GM18907 (cell line): ENCODE measurements around the gene OR2M2.

ENCODE experiments used
- ATAC-seq: cut with Tn5 transposase; IDR thresholded peaks from one replicate; pipeline ENCODE4 v1.9.1; 2021; ENCODE audit warnings: mild to moderate bottlenecking, moderate library complexity; ENCODE audit not compliant: unreplicated experiment

The OR2M2 gene

GRCh38 chr1:248174521-248174920 is at the start of gene OR2M2:
OR2M2 (plus strand) TSS chr1:248174821; CDS start chr1:248179986, 5,165 bp downstream.
- ATAC-seq, result no peak

GRCh38 chr1:248127653-248128052 is 47.0 kb upstream of the OR2M2 start:
- no peak for ATAC-seq

- ATAC-seq, result no peak
These were observed 37.8 kb upstream of the OR2M2 start for GRCh38 chr1:248136811-248137210.

GRCh38 chr1:248140846-248141245 is 33.8 kb upstream of the OR2M2 start:
- no peak for ATAC-seq

- ATAC-seq, result no peak
These were observed 31.3 kb upstream of the OR2M2 start for GRCh38 chr1:248143311-248143710.

- ATAC-seq, result no peak
These were observed 30.0 kb upstream of the OR2M2 start, which contains the start of gene OR2M5 for GRCh38 chr1:248144513-248145198. OR2M5 (plus strand) TSS chr1:248145148; CDS start chr1:248145148, 0 bp downstream.

GRCh38 chr1:248152056-248152827 is 22.4 kb upstream of the OR2M2 start:
- ATAC-seq, result no peak

GRCh38 chr1:248155927-248156326 is 18.7 kb upstream of the OR2M2 start:
- ATAC-seq, result no peak

GRCh38 chr1:248158758-248159157 is 15.9 kb upstream of the OR2M2 start:
- ATAC-seq, result no peak

GRCh38 chr1:248164031-248164430 is 10.6 kb upstream of the OR2M2 start:
- ATAC-seq, result no peak

GRCh38 chr1:248165186-248165585 is 9.4 kb upstream of the OR2M2 start:
- ATAC-seq, result no peak

GRCh38 chr1:248183996-248184395 is 9.4 kb downstream of the OR2M2 start:
- peak; percentile 58 for ATAC-seq

- no peak for ATAC-seq
These were observed 12.7 kb downstream of the OR2M2 start for GRCh38 chr1:248187363-248187762.

- ATAC-seq, result no peak
These were observed 14.4 kb downstream of the OR2M2 start for GRCh38 chr1:248189026-248189425.

- no peak for ATAC-seq
These were observed 19.5 kb downstream of the OR2M2 start for GRCh38 chr1:248194117-248194516.

GRCh38 chr1:248196965-248197364 is 22.3 kb downstream of the OR2M2 start, which contains the start of gene OR2M3:
OR2M3 (plus strand) TSS chr1:248197265; CDS start chr1:248203068, 5,803 bp downstream.
- no peak for ATAC-seq

- ATAC-seq, result no peak
These were observed 41.3 kb downstream of the OR2M2 start for GRCh38 chr1:248215880-248216279.

GRCh38 chr1:248225537-248225936 is 50.9 kb downstream of the OR2M2 start:
- ATAC-seq, result no peak

GRCh38 chr1:248229360-248229908 is 54.8 kb downstream of the OR2M2 start:
- no peak for ATAC-seq
